CD4-positive, alpha-beta T cell treated with Interleukin-15 for 1 hour (primary cell): Measurements from ENCODE around the gene SLC22A23.
"Not testable (repeated sequence)": the region's sequence is repeated elsewhere in the genome, so short reads cannot be mapped to it uniquely, and the experiment has no call there.

Experiments
- DNase-seq: peaks from one replicate; pipeline ENCODE4 v3.0.0-alpha.2; 2020

The SLC22A23 gene

GRCh38 chr6:3259491-3259958 is 197.3 kb downstream of the SLC22A23 start:
- peak; percentile 28 for DNase-seq

GRCh38 chr6:3258720-3259490 is 197.9 kb downstream of the SLC22A23 start, which contains the start of gene PSMG4:
PSMG4 (plus strand) TSS chr6:3258947; CDS start chr6:3259023, 76 bp downstream.
- DNase-seq: peak; percentile 89

- DNase-seq: no peak
Measured at GRCh38 chr6:3258201-3258600, 198.6 kb downstream of the SLC22A23 start.

- no peak for DNase-seq
Measured at GRCh38 chr6:3253597-3253961, 203.3 kb downstream of the SLC22A23 start.

GRCh38 chr6:3252861-3253596 is 203.8 kb downstream of the SLC22A23 start:
- DNase-seq: no peak

GRCh38 chr6:3252369-3252768 is 204.5 kb downstream of the SLC22A23 start:
- DNase-seq: no peak

- DNase-seq: peak; percentile 76
Measured at GRCh38 chr6:3251462-3252314, 205.2 kb downstream of the SLC22A23 start.

GRCh38 chr6:3250231-3250675 is 206.6 kb downstream of the SLC22A23 start:
- DNase-seq: no peak

- DNase-seq: no peak
Measured at GRCh38 chr6:3249821-3250220, 207.0 kb downstream of the SLC22A23 start.

- DNase-seq: no peak
Measured at GRCh38 chr6:3247255-3248146, 209.3 kb downstream of the SLC22A23 start.

- no peak for DNase-seq
Measured at GRCh38 chr6:3245216-3245615, 211.6 kb downstream of the SLC22A23 start.

- DNase-seq: not testable (repeated sequence)
Measured at GRCh38 chr6:3244832-3245161, 212.1 kb downstream of the SLC22A23 start.

- no peak for DNase-seq
Measured at GRCh38 chr6:3244003-3244831, 212.6 kb downstream of the SLC22A23 start.

GRCh38 chr6:3242768-3243167 is 214.1 kb downstream of the SLC22A23 start:
- no peak for DNase-seq

- DNase-seq: not testable (repeated sequence)
Measured at GRCh38 chr6:3241745-3242144, 215.1 kb downstream of the SLC22A23 start.

- no peak for DNase-seq
Measured at GRCh38 chr6:3240595-3240994, 216.3 kb downstream of the SLC22A23 start.

GRCh38 chr6:3239110-3239830 is 217.6 kb downstream of the SLC22A23 start:
- no peak for DNase-seq

GRCh38 chr6:3237761-3238662 is 218.8 kb downstream of the SLC22A23 start:
- DNase-seq: no peak

- no peak for DNase-seq
Measured at GRCh38 chr6:3236005-3236404, 220.8 kb downstream of the SLC22A23 start.
